GM19043 (cell line): ENCODE results near the gene RNU6-9.

Source experiments
- ATAC-seq: cut with Tn5 transposase; IDR thresholded peaks from one replicate; pipeline ENCODE4 v1.9.1; 2021; ENCODE audit warnings: low read depth; ENCODE audit not compliant: unreplicated experiment

The RNU6-9 gene

DNA sequence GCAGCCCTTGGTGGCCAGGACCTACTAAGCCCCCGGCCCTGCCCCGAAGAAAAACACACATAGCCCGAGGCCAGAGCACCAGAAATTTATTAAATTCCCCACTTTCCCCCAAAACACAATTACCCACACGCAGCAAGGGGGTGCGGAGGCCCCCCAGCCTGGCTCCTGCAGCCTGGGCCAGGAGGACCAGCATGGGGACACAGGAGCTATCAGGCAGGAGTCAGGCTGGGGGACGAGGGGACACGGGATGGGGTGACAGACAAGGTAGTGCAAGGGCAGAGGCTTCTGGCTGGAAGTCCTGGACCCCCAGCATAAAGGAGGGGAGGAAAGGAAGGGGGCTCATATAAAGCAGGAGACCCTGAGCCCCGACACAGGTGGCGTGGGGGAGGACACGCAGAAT is 3.1 kb downstream of the RNU6-9 start:
- no peak for ATAC-seq

DNA sequence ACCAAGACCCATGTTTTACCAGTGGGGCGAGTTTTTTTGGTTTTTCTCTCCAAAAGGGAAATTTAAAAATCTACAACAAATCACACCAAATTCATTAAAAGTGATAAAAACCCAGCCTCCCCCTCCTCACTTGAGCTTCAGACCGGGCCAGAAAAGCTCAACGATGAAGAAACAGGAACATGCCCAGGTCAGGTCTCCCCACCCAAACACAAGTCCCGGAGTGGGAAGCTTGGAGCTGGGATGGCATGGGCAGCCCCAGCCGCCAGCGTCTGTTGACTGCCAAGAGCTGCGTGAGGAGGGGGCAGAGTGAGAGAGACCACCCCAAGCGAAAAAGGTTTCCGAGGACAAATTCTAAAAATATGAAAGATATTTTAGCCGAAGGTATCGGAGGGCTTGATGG is 3.7 kb downstream of the RNU6-9 start:
- ATAC-seq = no peak

GRCh38 chr19:897442-898039 is 4.3 kb downstream of the RNU6-9 start:
- ATAC-seq = no peak

- no peak for ATAC-seq
These were observed 5.4 kb downstream of the RNU6-9 start for GRCh38 chr19:898663-899062.

GRCh38 chr19:899336-900042 is 6.2 kb downstream of the RNU6-9 start:
- ATAC-seq = no peak

- ATAC-seq = no peak
These were observed 6.7 kb downstream of the RNU6-9 start for GRCh38 chr19:900043-900301.

DNA sequence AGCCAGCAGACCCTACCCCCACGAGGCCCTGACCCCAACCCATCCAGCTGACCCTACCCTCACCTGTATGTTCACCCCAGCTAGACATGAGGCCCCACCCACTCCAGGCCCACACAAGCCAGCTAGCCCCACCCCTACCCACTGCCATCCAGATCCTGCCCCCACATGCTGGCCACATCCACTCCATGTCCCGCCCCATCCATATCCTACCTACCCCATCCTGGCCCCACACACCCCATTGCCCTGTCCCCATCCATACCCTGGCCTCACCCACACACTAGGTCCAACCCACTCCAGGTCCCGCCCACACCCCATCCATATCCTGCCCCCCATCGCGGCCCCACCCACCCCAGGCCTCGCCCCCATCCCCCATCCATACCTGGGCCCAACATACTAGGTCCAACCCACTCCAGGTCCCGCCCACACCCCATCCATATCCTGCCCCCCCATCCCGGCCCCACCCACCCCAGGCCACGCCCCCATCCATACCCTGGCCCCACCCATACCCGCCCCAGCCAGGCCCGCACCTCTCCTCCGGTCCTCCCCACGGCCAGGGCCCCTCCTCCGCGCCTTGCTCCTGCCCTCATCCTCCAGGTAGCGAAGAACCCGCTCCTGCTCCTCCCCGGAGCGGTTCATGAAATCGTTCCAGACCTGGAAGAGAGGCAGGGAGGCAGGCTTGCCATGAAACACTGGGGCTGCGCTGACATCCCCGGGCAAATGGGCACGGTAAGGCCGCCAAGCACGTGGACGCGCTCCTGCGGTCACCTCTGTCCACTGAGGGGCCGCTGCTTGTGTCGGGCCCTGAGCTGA is 7.2 kb downstream of the RNU6-9 start:
- no peak for ATAC-seq

DNA sequence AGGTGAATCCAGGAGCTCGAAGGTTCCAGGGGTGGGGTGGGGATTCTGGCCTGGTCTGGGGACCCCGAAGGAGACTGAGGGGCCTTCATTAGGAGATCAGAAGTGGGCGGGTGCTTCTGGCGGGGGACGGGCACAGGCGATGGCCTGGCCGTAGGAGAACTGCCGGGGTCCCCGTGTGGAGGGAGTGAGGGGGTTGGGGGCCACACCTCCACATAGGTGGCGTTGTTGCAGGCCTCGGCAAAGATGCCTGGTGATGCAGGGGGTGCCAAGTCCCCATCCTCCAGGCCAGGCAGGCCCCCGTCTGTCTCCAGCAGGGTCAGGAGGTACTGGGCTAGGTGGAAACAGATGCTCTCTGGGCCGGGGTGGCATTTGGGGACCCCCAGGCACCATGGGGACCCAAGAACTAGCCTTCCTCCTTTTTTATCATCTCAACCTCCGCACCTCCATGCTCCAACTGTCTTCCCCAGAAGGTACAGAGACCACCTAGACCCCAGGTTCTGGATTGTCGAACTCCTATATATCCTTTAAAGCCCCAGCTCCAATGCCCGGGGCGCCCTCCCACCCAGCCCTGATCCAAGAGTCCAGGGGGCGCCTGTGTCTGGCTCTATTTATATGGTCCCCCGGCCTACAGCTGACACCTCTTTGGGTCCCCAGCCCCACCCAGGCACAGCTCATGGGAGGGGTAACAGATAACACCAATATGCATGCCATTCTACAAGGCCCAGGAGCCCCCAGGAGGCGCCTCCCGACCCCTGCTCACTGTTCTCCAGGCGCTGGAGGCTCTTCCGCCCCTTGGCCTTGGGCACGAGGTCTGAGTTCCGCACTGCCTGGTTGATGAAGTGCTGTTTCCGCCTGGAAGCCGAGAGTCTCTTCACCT is 8.2 kb downstream of the RNU6-9 start:
- ATAC-seq = no peak

GRCh38 chr19:902093-902370 is 8.7 kb downstream of the RNU6-9 start:
- no peak for ATAC-seq

DNA sequence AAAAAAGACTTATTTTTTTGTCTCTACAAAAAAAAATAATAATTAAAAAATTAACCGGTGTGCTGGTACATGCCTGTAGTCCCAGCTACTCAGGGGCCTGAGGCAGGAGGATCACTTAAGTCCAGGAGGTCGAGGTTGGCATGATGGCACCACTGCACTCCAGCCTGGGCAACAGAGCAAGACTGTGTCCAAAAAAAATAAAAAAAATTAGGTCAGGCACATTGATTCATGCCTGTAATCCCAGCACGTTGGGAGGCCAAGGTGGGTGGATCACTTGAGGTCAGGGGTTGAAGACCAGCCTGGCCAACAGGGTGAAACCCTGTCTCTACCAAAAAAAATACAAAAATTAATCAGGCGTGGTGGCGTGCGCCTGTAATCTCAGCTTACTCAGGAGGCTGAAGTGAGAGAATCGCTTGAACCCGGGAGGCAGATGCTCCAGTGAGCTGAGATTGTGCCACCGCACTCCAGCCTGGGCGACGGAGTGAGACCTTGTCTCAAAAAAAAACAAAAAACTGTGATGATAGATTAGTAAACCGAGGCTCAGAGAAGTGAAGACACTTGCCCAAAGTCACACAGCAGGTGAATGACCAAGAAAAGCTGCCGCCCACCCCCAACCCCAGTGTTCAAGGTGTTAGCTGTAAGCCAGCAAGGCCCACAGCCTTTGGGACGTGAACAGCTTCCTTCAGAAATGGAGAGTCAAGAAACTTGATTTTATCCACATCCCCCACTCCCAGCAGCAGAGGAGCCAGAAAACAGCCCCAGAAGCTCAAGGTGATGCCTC is 9.4 kb downstream of the RNU6-9 start:
- ATAC-seq = no peak

DNA sequence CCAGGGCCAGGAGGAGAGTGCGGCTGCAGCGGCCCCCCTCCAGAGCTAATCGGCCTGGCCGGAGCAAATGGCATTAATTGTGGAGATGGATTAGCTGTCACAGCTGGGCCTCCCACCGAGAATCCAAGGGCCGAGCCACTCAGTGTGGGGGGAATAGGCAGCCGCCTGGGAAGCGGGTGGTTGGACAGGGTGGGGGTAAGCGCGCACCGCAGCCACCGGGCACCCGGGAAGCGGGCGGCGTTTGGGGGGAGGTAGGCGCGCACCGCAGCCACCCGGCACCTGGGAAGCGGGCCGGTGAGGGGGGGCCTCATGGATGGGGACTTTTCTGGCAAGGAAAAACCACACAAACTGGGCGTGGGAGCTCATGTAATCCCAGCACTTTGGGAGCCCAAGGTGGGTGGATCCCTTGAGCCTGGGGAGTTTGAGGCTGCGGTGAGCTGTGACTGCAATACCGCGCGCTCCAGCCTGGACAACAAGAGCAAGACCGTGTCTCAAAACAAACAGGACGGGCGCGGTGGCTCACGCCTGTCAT is 10.0 kb downstream of the RNU6-9 start:
- ATAC-seq = no peak

DNA sequence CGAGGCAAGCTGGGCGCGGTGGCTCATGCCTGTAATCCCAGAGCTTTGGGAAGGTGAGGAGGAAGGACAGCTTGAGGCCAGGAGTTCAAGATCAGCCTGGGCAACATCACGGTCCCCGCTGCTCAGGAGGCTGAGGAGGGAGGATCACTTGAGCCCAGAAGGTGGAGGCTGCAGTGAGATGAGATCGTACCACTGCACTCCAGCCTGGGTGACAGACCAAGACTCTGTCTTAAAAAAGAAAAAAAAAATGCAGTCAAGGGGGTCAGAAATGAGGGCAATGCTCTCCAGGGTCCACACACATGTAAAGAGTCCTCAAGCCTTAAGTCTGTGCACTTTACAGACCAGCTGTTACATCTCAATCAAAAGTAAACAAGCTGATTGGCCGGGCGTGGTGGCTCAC is 11.3 kb downstream of the RNU6-9 start:
- ATAC-seq = no peak

DNA sequence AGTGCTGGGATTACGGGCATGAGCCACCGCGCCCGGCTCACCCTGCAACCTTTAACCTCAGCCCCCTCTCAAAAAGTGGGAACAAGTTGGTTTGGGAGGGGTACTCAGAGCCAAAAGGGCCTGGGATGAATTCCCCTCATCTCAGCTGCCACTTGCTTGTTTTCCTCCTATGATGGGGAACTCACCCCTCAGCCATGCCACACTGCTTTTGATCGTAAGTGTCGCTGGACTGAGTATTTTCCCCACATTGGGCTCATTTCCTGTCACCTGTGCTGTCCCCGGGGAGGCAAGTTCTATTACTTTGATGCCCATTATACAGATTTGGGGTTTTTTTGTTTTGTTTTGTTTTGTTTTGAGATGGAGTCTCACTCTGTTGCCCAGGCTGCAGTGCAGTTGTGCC is 13.2 kb downstream of the RNU6-9 start:
- no peak for ATAC-seq

- ATAC-seq = no peak
These were observed 14.0 kb downstream of the RNU6-9 start for GRCh38 chr19:907183-907853.

DNA sequence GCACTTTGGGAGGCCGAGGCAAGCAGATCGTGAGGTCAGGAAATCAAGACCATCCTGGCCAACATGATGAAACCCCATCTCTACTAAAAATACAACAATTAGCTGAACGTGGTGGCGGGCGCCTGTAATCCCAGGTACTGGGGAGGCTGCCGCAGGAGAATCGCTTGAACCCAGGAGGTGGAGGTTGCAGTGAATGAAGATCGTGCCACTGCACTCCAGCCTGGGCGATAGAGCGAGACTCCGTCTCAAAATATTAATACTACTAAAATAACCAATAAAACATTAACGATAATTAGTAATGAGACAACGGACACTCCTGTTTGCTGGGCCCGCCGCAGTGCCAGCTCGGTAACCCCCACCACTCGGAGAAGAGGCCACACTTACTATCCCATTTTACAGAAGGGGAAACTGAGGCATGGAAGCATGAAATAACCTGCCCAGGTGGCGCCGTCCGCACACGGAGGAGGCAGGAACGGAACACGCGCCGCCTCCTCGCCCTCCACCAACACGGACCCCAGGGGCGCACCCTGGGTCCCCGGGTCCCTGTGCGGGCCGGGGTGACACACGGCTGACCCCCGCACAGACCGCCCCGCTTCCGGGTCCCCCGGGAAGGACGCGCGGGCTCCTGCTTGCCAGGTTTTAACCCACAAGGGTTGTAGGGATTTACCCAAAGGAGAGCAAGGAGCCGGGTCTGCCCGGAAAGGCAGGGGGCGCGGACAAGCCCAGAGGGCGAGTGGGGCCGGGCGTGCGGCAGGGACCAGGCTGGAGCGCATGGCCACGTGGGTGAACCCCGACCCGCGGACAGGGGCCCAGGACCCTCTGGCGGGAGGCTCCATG is 18.1 kb downstream of the RNU6-9 start:
- no peak for ATAC-seq

GRCh38 chr19:912181-913079 is 19.1 kb downstream of the RNU6-9 start:
- no peak for ATAC-seq

- ATAC-seq = no peak
These were observed 19.9 kb downstream of the RNU6-9 start, which contains the start of gene R3HDM4 for GRCh38 chr19:913080-913748. Gene R3HDM4 (minus strand): TSS chr19:913219. CDS start chr19:913157, 62 bp downstream.
